ENCODE results near the gene DIS3L.
"Not testable (repeated sequence)": the region's sequence is repeated elsewhere in the genome, so short reads cannot be mapped to it uniquely, and the experiment has no call there.

DIS3L gene

DNA sequence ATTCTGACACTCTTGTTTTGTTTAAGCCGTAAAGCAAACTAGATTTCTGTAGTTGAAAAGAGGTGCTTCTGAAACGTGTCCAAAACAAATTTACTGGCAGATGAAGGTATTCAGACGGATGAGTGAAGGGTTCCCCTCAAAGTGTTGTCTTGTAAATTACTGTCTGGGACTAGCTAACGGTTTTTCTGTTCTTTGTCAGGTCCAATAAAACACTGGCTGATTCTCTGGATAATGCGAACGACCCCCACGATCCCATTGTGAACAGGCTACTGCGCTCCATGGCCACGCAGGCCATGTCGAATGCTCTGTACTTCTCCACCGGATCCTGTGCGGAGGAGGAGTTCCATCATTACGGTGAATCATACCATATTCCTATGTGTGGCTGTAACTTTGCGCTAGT is 35.4 kb downstream of the DIS3L start:
- TF ChIP-seq CTCF (IDR thresholded peaks at IDR 0.05; ENCODE audit: extremely low read depth, insufficient read depth, missing control alignments): no peak
- DNase-seq (ENCODE audit: low spot score): no peak
- in situ Hi-C loops (cut with MboI; ENCODE audit: low pct_unique_long_range_greater_than_20kb, low sequenced_read_pairs, unreplicated experiment): no loop called here

- in situ Hi-C loops (cut with MboI; ENCODE audit: low pct_unique_long_range_greater_than_20kb, low sequenced_read_pairs, unreplicated experiment); DNase-seq (ENCODE audit: low spot score): not testable (repeated sequence)
Observed at GRCh38 chr15:66348530-66348929, 55.2 kb downstream of the DIS3L start.

GRCh38 chr15:66356077-66356358 is 62.6 kb downstream of the DIS3L start:
- in situ Hi-C loops (cut with MboI; ENCODE audit: low pct_unique_long_range_greater_than_20kb, low sequenced_read_pairs, unreplicated experiment): no loop called here
- DNase-seq (ENCODE audit: low spot score): no peak
- no peak for TF ChIP-seq CTCF (IDR thresholded peaks at IDR 0.05; ENCODE audit: extremely low read depth, insufficient read depth, missing control alignments)

DNA sequence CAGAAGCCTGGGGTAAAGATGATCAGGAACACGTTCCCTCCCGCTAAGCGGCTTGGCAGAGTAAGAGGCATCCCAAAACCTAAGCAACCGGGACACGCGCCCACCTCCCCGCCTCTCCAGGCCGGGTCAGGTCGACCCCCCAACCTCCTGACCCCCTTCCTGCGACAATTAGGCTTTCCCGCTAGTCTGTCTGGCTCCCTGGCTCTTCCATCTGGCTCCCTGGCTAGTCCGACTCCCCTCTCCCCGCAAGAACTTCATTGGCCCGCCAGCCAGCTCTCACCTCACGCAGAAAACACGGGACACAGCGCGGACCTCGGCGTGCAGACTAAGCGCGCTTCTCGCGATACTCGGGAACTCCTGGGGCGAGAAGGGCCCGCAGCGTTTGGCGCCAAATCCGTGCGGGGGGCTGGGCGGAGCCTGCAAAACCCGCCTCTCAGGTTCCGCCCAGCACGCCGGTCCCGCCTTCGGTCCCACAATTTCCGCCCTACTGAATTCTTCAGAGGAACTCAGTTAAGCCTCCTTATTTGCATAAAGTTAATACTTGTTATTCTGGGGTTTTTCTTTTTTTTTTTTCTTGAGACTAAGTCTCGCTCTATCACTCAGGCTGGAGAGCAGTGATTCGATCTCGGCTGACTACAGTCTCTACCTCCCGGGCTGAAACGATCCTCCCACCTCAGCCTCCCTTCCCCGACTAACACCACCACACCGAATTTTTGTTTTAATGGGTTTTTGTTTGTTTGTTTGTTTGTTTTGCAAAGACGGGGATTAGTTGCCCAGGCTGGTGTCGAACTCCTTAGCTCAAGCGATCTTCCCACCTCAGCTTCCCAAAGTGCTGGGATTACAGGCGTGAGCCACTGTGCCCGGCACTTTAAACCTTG is 63.2 kb downstream of the DIS3L start, which contains the start of gene TIPIN:
Gene TIPIN, minus strand, starts transcription at position 327 of the 878 bp plus-strand sequence. CDS start 3,738 bp downstream, outside the sequence.
- no peak for TF ChIP-seq CTCF (IDR thresholded peaks at IDR 0.05; ENCODE audit: extremely low read depth, insufficient read depth, missing control alignments)
- peak; percentile 92 for DNase-seq (ENCODE audit: low spot score)
- in situ Hi-C loops (cut with MboI; ENCODE audit: low pct_unique_long_range_greater_than_20kb, low sequenced_read_pairs, unreplicated experiment): no loop called here

GRCh38 chr15:66359740-66360139 is 66.4 kb downstream of the DIS3L start:
- TF ChIP-seq CTCF (IDR thresholded peaks at IDR 0.05; ENCODE audit: extremely low read depth, insufficient read depth, missing control alignments): no peak
- in situ Hi-C loops (cut with MboI; ENCODE audit: low pct_unique_long_range_greater_than_20kb, low sequenced_read_pairs, unreplicated experiment): no loop called here
- DNase-seq (ENCODE audit: low spot score): peak; percentile 33

GRCh38 chr15:66361745-66362460 is 68.5 kb downstream of the DIS3L start:
- in situ Hi-C loops (cut with MboI; ENCODE audit: low pct_unique_long_range_greater_than_20kb, low sequenced_read_pairs, unreplicated experiment); DNase-seq (ENCODE audit: low spot score): not testable (repeated sequence)

- in situ Hi-C loops (cut with MboI; ENCODE audit: low pct_unique_long_range_greater_than_20kb, low sequenced_read_pairs, unreplicated experiment): no loop called here
- no peak for TF ChIP-seq CTCF (IDR thresholded peaks at IDR 0.05; ENCODE audit: extremely low read depth, insufficient read depth, missing control alignments)
- DNase-seq (ENCODE audit: low spot score): no peak
Observed at GRCh38 chr15:66362776-66363175, 69.4 kb downstream of the DIS3L start.

Measured in GM13977 (cell line).